HG03280 (cell line): Measurements from ENCODE around the gene CCNL2.
"Not testable (repeated sequence)": the region's sequence is repeated elsewhere in the genome, so short reads cannot be mapped to it uniquely, and the experiment has no call there.

ENCODE experiments used
- ATAC-seq: cut with Tn5 transposase; IDR thresholded peaks from one replicate; pipeline ENCODE4 v1.9.1; 2021; ENCODE audit warnings: mild to moderate bottlenecking, moderate library complexity; ENCODE audit not compliant: unreplicated experiment

Gene CCNL2

DNA sequence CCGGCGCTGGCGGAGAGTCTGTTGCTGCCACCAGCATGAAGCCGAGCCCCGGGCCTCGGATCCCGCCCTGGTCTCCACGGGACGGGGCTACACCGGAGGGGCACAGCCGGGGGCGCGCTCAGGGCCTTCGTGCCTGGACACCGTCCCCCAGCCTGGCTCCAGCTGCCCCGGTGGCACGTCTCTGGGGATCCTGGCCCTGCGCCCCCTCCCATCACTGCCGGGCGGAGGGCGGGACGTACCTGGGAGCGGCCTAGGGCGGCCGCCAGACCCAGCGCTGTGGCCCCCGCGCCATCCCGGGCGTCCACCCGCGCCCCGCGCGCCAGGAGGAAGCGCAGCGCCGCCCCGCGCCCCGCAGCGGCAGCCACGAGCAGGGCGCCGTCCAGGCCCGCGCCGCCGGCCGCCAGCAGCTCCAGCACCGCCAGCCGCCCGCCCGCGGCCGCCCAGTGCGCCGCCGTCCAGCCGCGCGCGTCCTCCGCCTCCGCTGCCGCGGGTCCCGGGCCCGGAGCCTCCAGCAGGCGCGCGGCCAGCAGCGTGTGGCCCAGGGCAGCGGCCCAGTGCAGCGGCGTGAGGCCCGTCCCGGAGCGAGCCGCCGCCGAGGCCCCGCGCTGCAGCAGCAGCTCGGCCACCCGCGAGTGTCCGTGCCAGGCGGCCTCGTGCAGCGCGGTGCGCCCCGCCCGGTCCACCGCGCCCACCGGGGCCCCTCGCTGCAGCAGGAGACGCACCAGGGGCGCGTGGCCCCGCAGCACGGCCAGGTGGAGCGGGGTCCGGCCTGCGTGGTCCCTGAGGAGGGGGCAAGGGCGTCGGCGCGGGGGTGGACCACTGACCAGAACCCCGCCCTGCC, 20.9 kb upstream of the CCNL2 start:
- no peak for ATAC-seq

- ATAC-seq, result no peak
These were observed 20.3 kb upstream of the CCNL2 start for GRCh38 chr1:1419363-1419812.

DNA sequence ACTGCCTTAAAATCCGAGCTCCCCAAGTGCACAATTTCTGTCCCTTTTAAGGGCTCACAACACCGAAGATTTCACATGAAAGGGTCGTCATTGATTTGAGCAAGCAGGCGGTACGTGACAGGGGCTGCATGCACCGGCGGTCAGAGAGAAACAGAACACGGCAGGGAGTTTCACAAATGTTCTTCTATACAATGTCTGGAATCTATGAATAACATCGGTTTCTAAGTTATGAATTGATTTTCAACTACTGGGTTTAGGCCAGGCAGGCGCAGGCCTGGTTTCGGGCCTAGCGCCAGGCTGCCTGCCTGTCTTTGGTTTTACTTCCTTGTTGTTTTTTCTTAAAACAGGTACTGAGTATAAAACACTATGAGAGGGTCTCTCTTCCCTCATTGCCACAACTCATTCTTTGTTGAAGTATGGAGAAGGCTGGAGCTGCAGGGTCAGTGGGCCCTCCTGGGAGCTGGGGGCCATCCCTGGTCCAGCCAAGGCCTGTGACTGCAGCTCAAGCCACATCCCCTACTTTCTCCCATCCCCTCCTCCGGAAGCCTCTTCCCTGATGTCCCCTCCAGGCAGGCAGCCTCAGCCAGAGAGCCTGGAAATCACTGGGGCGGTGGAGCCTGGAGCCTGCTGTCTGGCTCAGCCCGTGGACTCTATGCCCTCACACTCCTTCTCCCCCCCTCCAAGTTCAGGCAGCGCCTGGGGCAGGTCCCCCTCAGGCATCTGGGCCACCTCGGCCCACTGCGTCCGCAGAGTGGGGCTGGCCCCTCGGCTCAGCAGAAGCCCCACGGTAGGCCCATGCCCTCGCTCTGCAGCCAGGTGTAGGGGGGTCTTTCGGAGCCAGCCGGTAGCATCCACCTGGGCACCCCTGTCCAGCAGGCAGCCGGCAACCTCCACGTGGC, 19.6 kb upstream of the CCNL2 start:
- no peak for ATAC-seq

DNA sequence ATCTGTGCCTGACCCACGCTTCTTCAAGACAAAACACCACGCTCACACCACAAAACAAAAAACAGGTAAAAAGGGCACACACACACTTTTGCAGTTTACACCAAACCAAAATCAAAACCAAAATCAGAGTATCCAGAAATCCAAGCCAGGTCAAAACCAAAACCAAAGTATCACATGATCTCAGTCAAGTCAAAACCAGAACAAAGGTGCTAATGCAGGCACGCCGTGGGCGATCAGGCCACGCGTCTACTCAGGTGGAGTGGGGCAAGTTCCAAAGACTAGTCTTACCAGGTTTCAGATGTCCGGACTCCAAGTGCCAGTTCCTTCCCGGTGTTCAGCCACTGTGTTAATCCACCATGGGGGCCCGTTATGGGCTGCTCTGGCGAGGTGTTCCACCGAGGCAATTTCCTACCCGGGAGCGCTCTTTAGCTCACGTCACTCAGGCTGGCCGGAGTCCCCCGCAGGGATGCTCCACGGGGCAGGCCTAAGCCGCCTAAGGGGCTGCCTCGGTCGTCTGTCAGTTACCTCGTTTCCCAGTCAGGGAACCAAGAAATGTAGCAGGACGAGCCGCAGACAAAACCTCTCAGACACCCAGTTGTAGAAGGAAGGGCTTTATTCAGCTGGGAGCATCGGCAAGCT, 18.8 kb upstream of the CCNL2 start:
- not testable (repeated sequence) for ATAC-seq

DNA sequence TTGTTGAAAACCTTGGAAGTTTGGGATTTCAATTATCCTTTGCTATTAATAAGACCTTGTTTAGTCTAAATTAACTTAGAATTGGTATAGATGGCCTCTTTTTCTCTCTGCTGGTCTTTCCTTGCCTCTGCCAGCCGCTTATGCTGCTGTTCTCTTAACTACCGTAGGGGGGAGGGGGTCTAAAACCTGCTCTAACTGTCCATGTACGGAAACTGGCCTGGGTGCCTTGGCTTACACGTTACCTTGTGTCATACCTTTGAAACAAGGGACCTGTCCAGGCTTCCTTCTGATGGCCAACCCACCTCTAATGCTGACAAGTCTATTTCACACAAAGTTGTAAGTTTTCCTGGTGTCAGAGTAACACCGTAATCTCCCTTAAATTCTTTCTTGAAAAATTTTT, 18.3 kb upstream of the CCNL2 start:
- not testable (repeated sequence) for ATAC-seq

- no peak for ATAC-seq
These were observed 16.6 kb upstream of the CCNL2 start for GRCh38 chr1:1415751-1416150.

DNA sequence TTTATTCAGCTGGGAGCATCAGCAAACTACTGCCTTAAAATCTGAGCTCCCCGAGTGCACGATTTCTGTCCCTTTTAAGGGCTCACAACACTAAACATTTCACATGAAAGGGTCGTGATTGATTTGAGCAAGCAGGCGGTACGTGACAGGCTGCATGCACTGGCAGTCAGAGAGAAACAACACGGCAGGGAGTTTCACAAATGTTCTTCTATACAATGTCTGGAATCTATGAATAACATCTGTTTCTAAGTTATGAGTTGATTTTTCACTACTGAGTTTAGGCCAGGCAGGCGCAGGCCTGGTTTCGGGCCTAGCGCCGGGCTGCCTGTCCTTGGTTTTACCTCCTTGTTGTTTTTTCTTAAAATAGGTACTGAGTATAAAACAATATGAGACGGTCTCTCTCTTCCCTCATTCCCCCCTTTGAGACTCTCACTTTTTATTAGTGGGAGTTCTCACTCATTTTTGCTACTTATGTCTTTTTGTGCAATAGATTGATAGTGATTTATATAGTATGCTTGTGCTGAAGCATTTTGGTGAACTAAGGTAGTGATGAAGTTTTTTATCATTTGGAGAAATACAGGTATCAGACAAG, 13.3 kb upstream of the CCNL2 start:
- not testable (repeated sequence) for ATAC-seq

GRCh38 chr1:1411626-1412025, 12.5 kb upstream of the CCNL2 start:
- no peak for ATAC-seq

DNA sequence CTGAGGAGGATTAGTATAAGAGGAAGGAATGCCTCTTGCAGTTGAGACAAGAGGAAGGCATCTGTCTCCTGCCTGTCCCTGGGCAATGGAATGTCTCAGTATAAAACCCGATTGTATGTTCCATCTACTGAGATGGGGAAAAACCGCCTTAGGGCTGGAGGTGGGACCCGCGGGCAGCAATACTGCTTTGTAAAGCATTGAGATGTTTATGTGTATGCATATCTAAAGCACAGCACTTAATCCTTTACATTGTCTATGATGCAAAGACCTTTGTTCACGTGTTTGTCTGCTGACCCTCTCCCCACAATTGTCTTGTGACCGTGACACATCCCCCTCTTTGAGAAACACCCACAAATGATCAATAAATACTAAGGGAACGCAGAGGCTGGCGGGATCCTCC, 11.1 kb upstream of the CCNL2 start:
- ATAC-seq, result not testable (repeated sequence)

- no peak for ATAC-seq
These were observed 8.6 kb upstream of the CCNL2 start for GRCh38 chr1:1407636-1408318.

- ATAC-seq, result peak; percentile 92
These were observed 7.9 kb upstream of the CCNL2 start, which contains the start of gene MRPL20 for GRCh38 chr1:1406821-1407635. TSS of gene MRPL20 (minus strand) at chr1:1407293. CDS start at chr1:1407217, 76 bp downstream.

- no peak for ATAC-seq
These were observed 7.1 kb upstream of the CCNL2 start for GRCh38 chr1:1406101-1406820.

GRCh38 chr1:1403653-1404052, 4.5 kb upstream of the CCNL2 start:
- ATAC-seq, result no peak

DNA sequence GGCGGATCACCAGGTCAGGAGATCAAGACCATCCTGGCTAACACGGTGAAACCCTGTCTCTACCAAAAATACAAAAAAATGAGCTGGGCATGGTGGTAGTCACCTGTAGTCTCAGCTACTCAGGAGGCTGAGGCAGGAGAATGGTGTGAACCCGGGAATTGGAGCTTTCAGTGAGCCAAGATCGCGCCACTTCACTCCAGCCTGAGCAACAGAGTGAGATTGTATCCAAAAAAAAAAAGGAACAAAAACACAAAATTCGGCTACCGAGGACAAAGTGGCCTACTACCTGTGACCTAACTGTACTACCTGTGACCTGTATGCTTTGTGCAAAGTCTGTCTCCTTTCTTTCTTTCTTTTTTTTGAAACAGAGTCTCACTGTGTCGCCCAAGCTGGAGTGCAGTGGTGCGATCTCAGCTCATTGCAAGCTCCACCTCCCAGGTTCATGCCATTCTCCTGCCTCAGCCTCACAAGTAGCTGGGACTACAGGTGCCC, 3.8 kb upstream of the CCNL2 start:
- not testable (repeated sequence) for ATAC-seq

DNA sequence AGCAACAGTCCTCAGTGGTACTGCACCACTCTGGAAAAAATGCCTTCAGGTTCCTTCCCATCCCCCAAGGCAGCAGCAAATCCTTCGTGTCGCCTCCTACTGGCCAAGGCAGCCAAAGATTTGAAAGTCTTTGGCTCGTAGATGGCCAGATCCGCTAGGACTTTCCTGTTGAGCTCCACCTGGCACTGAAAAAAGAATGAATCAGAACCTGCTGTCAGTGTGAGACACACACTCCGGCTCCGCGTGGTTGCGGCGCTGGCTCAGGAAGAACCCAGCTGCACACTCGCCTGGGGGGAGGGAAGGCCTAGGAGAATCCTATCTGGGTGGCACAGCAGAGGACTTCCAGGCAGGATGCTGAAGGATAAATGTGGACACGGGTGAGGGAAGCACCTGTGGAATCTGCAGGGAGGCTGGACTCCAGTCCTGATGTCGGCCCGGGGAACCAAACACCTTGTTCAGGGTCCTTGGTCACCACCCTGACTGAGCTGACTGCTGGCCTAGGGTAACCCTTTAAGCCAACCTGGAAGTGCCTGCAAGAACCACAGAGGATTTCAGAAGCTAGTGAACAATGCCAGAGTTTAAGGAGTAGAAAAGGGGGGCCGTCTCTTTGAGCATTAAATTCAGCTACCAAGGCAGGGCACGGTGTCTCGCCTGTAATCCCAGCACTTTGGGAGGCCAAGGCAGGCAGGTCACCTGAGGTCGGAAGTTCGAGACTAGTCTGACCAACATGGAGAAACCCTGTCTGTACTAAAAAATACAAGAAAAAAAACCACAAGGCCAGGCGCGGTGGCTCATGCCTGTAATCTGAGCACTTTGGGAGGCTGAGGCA, 3.2 kb upstream of the CCNL2 start:
- ATAC-seq, result no peak

- ATAC-seq, result no peak
These were observed 2.4 kb upstream of the CCNL2 start for GRCh38 chr1:1401457-1402010.
